Measurements from ENCODE around the gene ABHD4.

The ABHD4 gene

GRCh38 chr14:22658946-22659345 lies 60.8 kb downstream of the ABHD4 start:
- DNase-seq (ENCODE audit: low read depth in 2 of 3, low spot score in 2 of 3) = no peak

- DNase-seq (ENCODE audit: low read depth in 2 of 3, low spot score in 2 of 3) = no peak
These were observed 62.6 kb downstream of the ABHD4 start for GRCh38 chr14:22660654-22661053.
